GM12891 (cell line): ENCODE results near the gene YWHAG.
A peak's percentile ranks its signal among the peaks of the same experiment; 100 is the strongest.
"Not testable (repeated sequence)": the region's sequence is repeated elsewhere in the genome, so short reads cannot be mapped to it uniquely, and the experiment has no call there.

Source experiments
- DNase-seq: peaks from one replicate; pipeline ENCODE4 v3.0.0; 2011; ENCODE audit warnings: low spot score; ENCODE audit not compliant: insufficient read length
- FAIRE-seq: peaks from 2 replicates; lab custom pipeline; 2011; peaks lifted over from hg19 to GRCh38; lab: Jason Lieb, UNC
- PAX5 ChIP-seq: IDR thresholded peaks from 2 replicates; pipeline ENCODE4 v1.6.1; 2011; ENCODE audit warnings: low read length, moderate library complexity, mild to moderate bottlenecking; ENCODE audit not compliant: insufficient read depth, severe bottlenecking
- POLR2A ChIP-seq: IDR thresholded peaks from 2 replicates; pipeline ENCODE4 v1.6.1; 2011; ENCODE audit warnings: low read depth, low read length, control low read depth
- POLR2AphosphoS5 ChIP-seq: IDR thresholded peaks from 2 replicates; pipeline ENCODE4 v1.6.1; 2011; ENCODE audit warnings: low read depth, low read length, control low read depth
- POU2F2 ChIP-seq: IDR thresholded peaks from 2 replicates; pipeline ENCODE4 v1.6.1; 2011; ENCODE audit warnings: low read depth, mild to moderate bottlenecking, control low read depth, low read length, moderate library complexity
- SPI1 ChIP-seq: IDR thresholded peaks from 2 replicates; pipeline ENCODE4 v1.6.1; 2011; ENCODE audit warnings: low read depth, low read length, control low read depth
- TAF1 ChIP-seq: IDR thresholded peaks from 2 replicates; pipeline ENCODE4 v1.6.1; 2011; ENCODE audit warnings: low read depth, low read length, control low read depth

The YWHAG gene

DNA sequence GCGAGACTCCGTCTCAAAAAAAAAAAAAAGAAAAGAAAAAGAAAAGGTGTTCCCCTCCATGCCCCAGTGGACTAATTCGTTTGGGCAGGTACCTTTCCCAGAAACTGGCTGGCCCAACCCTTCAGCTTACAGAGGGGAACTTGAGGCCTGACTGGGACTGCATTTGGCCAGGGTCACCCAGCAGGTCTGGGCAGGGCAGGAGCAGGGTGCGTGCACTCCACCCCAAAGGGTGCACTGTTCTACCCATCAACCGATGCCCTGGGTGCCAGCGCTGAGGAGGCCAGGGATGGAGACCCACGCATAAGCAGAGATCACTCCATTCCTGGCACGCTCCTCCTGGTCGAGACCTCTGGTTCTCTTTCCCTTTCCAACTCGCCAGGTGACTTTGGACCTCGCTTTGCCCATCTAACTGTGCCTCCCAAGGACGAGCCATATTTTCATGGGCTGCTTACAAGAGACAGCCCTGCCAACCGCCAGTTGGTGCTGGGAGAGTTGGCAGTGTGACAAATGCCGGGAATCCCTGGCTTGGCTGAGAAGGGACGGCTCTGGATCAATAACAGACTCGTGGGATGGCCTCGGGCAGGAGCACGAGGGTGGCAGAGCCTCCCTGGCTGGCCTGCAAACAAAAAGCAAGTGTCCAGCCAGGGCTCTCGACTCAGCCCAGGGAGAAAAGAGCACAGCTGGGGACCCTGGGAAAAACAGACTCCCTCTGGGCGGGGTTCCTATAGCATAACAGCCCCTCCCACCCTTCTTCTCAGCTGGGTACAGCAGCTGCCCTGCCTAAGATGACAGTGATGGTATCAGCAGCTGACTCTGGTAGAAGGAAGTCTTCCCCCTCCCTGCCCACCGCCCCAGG, 48.5 kb downstream of the YWHAG start:
- TF ChIP-seq POLR2AphosphoS5 (no peak), SPI1 (no peak), TAF1 (no peak), POLR2A (no peak), POU2F2 (no peak), PAX5 (no peak)
- no peak for DNase-seq
- no peak for FAIRE-seq

GRCh38 chr7:76309341-76310101, 49.3 kb downstream of the YWHAG start:
- not testable (repeated sequence) for DNase-seq, FAIRE-seq

- not testable (repeated sequence) for FAIRE-seq, DNase-seq
These were observed 49.9 kb downstream of the YWHAG start for GRCh38 chr7:76308874-76309273.

DNA sequence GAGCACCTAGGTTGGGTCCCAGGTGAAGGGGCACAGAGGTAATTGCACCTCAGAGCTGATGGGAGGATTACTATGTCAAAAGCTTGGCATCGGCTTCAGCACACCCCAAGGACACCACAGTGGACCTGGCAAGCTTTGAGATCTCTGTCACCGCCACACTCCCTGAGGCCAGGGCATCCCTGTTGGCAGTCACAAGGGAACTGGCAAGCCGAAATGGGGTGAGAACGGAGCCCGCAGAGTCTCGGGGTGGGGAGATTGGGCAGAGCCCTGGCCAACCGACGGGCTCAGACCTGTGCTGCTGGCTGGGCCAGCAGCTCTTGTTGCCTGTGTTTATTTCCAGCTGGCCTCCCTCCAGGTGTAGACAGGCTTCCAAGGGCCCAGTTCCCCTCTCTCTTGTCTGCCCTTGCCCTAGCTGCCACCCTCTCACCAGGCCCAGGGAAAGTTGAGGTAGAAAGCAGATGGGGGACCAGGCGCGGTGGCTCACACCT, 53.9 kb downstream of the YWHAG start:
- TF ChIP-seq SPI1 (no peak), POLR2AphosphoS5 (no peak), POLR2A (no peak), POU2F2 (no peak), TAF1 (no peak), PAX5 (no peak)
- FAIRE-seq, result no peak
- no peak for DNase-seq

DNA sequence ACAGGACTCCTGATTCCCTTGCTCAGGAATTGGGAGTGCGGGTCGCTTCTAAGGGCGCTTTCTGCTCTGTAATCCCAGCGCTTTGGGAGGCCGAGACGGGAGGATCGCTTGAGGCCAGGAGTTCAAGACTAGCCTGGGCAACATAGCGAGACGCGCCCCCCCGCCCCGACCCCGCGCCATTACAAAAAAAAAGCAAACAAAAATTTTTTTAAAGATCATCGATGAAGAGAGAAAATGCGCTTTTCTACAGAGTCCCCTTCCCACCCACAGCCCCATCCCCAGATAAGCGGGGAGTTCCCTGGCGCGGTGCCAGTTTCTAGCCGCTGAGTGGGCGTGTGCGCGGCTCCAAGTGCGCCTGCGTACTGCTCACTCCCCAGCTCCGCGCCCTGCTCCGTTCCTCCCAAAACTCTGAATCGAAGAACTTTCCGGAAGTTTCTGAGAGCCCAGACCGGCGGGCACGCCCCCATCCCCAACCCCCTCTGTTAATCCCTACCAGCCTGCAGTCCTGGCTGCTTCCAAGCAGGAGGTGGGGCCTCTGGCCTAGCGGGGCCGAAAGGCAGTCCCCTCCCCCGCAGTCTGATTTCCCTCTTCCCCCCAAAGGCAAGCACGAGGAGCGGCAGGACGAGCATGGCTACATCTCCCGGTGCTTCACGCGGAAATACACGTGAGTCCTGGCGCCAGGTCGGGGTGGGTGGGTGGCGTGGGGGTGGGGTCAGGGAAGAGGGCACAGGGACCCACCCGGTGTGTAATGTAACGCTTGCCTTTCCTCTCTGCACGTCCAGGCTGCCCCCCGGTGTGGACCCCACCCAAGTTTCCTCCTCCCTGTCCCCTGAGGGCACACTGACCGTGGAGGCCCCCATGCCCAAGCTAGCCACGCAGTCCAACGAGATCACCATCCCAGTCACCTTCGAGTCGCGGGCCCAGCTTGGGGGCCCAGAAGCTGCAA, 55.3 kb downstream of the YWHAG start:
- peak; percentile 63 for FAIRE-seq
- TF ChIP-seq POU2F2 (no peak), PAX5 (no peak), POLR2A (no peak), SPI1 (0 out of 2 replicates have a peak, but pooled peaks have one; percentile 7), TAF1 (no peak), POLR2AphosphoS5 (no peak)
- peak; percentile 85 for DNase-seq

DNA sequence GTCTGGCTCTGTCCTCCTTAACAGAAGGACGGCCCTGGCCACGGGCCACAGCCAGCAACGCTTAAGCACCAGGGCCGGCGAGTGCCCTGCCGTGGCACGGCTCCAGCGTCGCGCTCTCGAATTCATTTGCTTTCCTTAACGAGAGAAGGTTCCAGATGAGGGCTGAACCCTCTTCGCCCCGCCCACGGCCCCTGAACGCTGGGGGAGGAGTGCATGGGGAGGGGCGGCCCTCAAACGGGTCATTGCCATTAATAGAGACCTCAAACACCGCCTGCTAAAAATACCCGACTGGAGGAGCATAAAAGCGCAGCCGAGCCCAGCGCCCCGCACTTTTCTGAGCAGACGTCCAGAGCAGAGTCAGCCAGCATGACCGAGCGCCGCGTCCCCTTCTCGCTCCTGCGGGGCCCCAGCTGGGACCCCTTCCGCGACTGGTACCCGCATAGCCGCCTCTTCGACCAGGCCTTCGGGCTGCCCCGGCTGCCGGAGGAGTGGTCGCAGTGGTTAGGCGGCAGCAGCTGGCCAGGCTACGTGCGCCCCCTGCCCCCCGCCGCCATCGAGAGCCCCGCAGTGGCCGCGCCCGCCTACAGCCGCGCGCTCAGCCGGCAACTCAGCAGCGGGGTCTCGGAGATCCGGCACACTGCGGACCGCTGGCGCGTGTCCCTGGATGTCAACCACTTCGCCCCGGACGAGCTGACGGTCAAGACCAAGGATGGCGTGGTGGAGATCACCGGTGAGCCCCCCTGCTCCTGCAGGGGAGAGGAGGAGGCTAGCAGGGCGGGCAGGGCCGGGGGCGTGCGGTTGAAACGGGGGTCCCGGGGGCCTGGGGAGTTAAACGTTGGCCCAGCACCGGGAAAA, 56.2 kb downstream of the YWHAG start, which contains the start of gene HSPB1:
Gene HSPB1, plus strand, starts transcription at position 327 of the 855 bp plus-strand sequence. Its CDS starts 40 bp downstream, at position 367.
- peak; percentile 82 for DNase-seq
- peak; percentile 67 for FAIRE-seq
- peak; percentile 89 for TF ChIP-seq PAX5
- peak; percentile 68 for TF ChIP-seq TAF1
- TF ChIP-seq POLR2AphosphoS5, result peak; percentile 89
- no peak for TF ChIP-seq SPI1
- TF ChIP-seq POLR2A, result peak; percentile 91
- no peak for TF ChIP-seq POU2F2

- no peak for DNase-seq
- FAIRE-seq, result no peak
- TF ChIP-seq POLR2AphosphoS5 (no peak), PAX5 (no peak), SPI1 (no peak)
These were observed 57.8 kb downstream of the YWHAG start for GRCh38 chr7:76301000-76301399.

DNA sequence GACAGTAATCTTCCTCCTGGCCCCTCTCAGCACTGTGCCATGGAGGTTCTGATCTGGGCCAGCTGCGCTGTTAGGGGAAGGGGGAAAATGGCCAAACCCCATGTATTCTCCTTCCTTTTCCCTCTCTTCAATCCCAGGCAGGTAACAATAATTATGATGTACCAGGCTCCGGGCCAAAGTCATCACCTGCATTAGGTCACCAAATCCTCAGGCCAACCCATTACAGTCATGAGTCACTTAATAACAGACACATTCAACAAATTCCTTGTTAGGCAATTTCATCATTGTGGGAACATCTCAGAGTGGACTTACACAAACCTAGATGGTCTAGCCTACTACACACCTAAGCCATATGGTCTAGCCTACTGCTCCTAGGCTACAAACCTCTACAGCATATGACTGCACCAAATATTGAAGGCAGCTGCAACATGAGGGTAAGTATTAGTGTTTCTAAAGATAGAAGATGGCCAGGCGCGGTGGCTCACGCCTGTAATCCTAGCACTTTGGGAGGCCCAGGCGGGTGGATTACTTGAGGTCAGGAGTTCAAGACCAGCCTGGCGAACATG, 58.5 kb downstream of the YWHAG start:
- DNase-seq, result no peak
- TF ChIP-seq POLR2AphosphoS5 (no peak), TAF1 (no peak), POU2F2 (no peak), PAX5 (no peak), SPI1 (no peak), POLR2A (no peak)
- FAIRE-seq, result no peak
